ENCODE measurements around the gene THRA. TPM values are rescaled to one million over a fixed set of nuclear protein-coding genes. Genes with fewer than 3 reads are reported as not detected.

The THRA gene
- total and polyA plus RNA-seq, 2 donors (not counting 3 experiments of a cell fraction or from before 2014, with no cell fraction given) = 17.4 to 29.6 TPM

- Histone ChIP-seq H3K4me3 (replicated peaks in 1 of 3; ENCODE audit: insufficient read depth in 1 of 3, low read depth in 1 of 3, low read length in 3 of 3) (peak overlapping the region in 1 of 3 experiments; percentile 2), H3K27ac (ENCODE audit: insufficient read depth, low read depth, low read length) (peak overlapping the region; percentile 29), H3K9me3 (replicated peaks; ENCODE audit: control insufficient read depth, insufficient read depth, low read length) (no peaks in the 10 kb centered on the region), H2AFZ (ENCODE audit: low read depth, low read length) (no peak overlapping the region), H3K4me1 (ENCODE audit: control insufficient read depth, extremely low read depth, insufficient read depth, low read length) (peaks cover 17% of the 10 kb centered on the region), H3K4me2 (ENCODE audit: insufficient read depth, low read length) (peak overlapping the region; percentile 42), H3K9me1 (replicated peaks; ENCODE audit: control insufficient read depth, extremely low read depth, insufficient read depth, low read length) (no peaks in the 10 kb centered on the region), H3K27me3 (ENCODE audit: control insufficient read depth in 2 of 2, insufficient read depth in 2 of 2, low read length in 2 of 2) (no peaks in the 10 kb centered on the region), H3K79me2 (ENCODE audit: control insufficient read depth, insufficient read depth, low read length) (peaks cover 10% of the 10 kb centered on the region), H4K20me1 (replicated peaks; ENCODE audit: control insufficient read depth, extremely low read depth, insufficient read depth, low read length) (peaks cover 5% of the 10 kb centered on the region), H3K36me3 (ENCODE audit: control insufficient read depth in 2 of 2, extremely low read depth in 1 of 2, insufficient read depth in 2 of 2, low read length in 2 of 2) (peaks cover 41 to 44% of the 10 kb centered on the region in 2 experiments), H3K9ac (replicated peaks; ENCODE audit: extremely low read depth, insufficient read depth, low read length) (no peak overlapping the region)
- dilution Hi-C loops (cut with MboI; ENCODE audit: extremely low pct_ligation_motif_present, low sequenced_read_pairs) = no loop called here
- intact Hi-C loops (cut with micrococcal nuclease) = no loop called here
- DNase-seq (ENCODE audit: low read depth, low spot score) (peak; percentile 47), FAIRE-seq (peak; percentile 79)
- TF ChIP-seq JUN (IDR thresholded peaks at IDR 0.05; ENCODE audit: borderline replicate concordance, insufficient read depth, insufficient read length, low read depth) (no peak), POLR2AphosphoS5 (IDR thresholded peaks at IDR 0.05; ENCODE audit: insufficient read depth, low read depth, low read length) (peak; percentile 48), POLR2A (IDR thresholded peaks at IDR 0.05; ENCODE audit: low read depth, low read length) (no peak), GATA2 (IDR thresholded peaks at IDR 0.05; ENCODE audit: insufficient read depth, insufficient read length, low read depth, low read length) (peak; percentile 61)
- ChIA-PET CTCF (interaction anchor here (0.5 to 2.1 kb wide), 6 partner anchors 11 to 1788 kb away, joined by 3 to 17 read pairs (median 4); partner anchors contain the start of genes MED24 and MSL1), POLR2A (interaction anchor here (1.2 kb wide), 1 partner anchor 12 kb away, joined by 3 read pairs; no protein-coding TSS in a partner anchor)
- BruUV-seq (replicated peaks) = no TSS peak
Observed at GRCh38 chr17:40134184-40134583, 71.4 kb downstream of the THRA start.

- ChIA-PET CTCF (interaction anchor here (1.0 kb wide), 2 partner anchors 18 to 21 kb away, joined by 3 read pairs; no protein-coding TSS in a partner anchor), POLR2A (no interaction called here)
- peaks cover 22% of the 10 kb centered on the region for H3K4me1 ChIP-seq (ENCODE audit: control insufficient read depth, extremely low read depth, insufficient read depth, low read length)
- peaks cover 26 to 32% of the 10 kb centered on the region in 2 experiments for H3K36me3 ChIP-seq (ENCODE audit: control insufficient read depth in 2 of 2, extremely low read depth in 1 of 2, insufficient read depth in 2 of 2, low read length in 2 of 2)
- H3K27ac ChIP-seq (ENCODE audit: insufficient read depth, low read depth, low read length) = no peak overlapping the region
- no peaks in the 10 kb centered on the region for H3K27me3 ChIP-seq (ENCODE audit: control insufficient read depth in 2 of 2, insufficient read depth in 2 of 2, low read length in 2 of 2)
- H3K4me2 ChIP-seq (ENCODE audit: insufficient read depth, low read length) = no peak overlapping the region
- no peak overlapping the region for H3K9ac ChIP-seq (replicated peaks; ENCODE audit: extremely low read depth, insufficient read depth, low read length)
- no peaks in the 10 kb centered on the region for H4K20me1 ChIP-seq (replicated peaks; ENCODE audit: control insufficient read depth, extremely low read depth, insufficient read depth, low read length)
- intact Hi-C loops (cut with micrococcal nuclease) (no loop called here), dilution Hi-C loops (cut with MboI; ENCODE audit: extremely low pct_ligation_motif_present, low sequenced_read_pairs) (no loop called here)
- no peaks in the 10 kb centered on the region for H3K9me3 ChIP-seq (replicated peaks; ENCODE audit: control insufficient read depth, insufficient read depth, low read length)
- TF ChIP-seq CTCF (IDR thresholded peaks at IDR 0.05; ENCODE audit: extremely low read depth in 1 of 2, insufficient read depth in 1 of 2, low read depth in 1 of 2, low read length in 2 of 2) = no peak
- no peak for TF ChIP-seq FOS (IDR thresholded peaks at IDR 0.05; ENCODE audit: borderline replicate concordance, insufficient read depth, low read length)
- DNase-seq (ENCODE audit: low read depth, low spot score) (no peak), FAIRE-seq (no peak)
- H3K4me3 ChIP-seq (replicated peaks in 1 of 3; ENCODE audit: insufficient read depth in 1 of 3, low read depth in 1 of 3, low read length in 3 of 3) = no peak overlapping the region
- H3K79me2 ChIP-seq (ENCODE audit: control insufficient read depth, insufficient read depth, low read length) = peaks cover 1% of the 10 kb centered on the region
- no TSS peak for BruUV-seq (replicated peaks)
- no peak overlapping the region for H2AFZ ChIP-seq (ENCODE audit: low read depth, low read length)
- no peaks in the 10 kb centered on the region for H3K9me1 ChIP-seq (replicated peaks; ENCODE audit: control insufficient read depth, extremely low read depth, insufficient read depth, low read length)
Observed at GRCh38 chr17:40135817-40136216, 73.1 kb downstream of the THRA start.

Data from endothelial cell of umbilical vein (primary cell).